ENCODE measurements around the gene BLNK. TPM values are rescaled to one million over a fixed set of nuclear protein-coding genes. Genes with fewer than 3 reads are reported as not detected.
A peak's percentile ranks its signal among the peaks of the same experiment; 100 is the strongest.

BLNK gene
- total and polyA plus RNA-seq, 2 experiments from 2014 or later, result 0.11 TPM; not detected in 1

DNA sequence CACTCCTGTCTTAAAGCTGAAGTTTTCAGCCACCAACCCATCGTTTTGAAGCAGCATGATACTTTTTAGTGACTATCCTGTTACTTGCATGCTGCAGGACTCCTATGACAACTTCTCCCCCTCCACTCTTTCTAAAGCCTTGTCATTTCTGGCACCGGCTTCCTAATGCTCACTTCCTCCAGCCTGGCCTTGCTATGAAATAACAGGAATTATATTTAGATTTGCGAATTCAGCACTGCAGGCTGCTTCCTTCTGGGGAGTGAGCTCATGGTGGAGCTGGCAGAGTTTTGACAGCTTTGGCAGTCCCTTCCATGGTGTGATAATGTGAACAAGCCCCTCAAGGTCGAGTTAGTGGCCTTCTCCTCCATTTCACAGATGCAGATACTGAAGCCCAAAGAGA is 13.4 kb downstream of the BLNK start (continued):
- TF ChIP-seq ZNF462 (CRISPR knock-in tag; IDR thresholded peaks at IDR 0.05), result no peak

DNA sequence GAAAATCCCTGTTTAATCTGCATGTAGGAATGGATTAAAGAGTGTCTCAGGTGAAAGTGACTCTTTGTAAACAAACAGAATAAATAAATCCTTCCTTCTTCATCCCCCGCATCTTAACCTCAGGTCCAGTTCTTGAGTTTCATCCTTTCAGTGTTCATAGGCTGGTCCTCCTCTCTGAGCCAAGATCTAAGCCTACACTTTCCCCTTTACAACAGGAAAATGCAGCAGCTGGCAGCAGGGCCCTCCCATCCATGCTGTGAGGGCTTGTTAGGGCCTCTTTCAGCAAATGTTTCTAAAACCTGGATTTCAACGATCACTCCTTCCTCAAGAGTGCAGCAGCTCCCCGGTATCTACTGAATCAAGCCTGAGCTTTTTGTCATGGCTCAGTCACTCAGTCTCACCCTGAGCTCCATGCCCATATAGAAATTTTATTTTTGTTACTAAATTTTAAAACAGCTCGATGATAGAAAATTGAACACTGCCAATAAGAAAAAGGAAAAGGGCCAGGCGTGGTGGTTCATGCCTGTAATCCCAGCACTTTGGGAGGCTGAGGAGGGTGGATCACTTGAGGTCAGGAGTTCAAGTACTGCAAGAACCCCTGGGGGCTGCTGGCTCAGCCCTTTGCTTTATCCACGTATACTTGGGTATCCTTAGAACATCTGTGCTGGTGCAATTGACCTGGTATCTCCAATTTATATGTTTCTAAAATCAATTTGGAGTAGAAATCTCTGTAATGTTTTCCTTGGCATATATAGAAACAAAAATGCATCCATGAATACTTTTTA is 15.6 kb downstream of the BLNK start:
- TF ChIP-seq ZNF114 (CRISPR knock-in tag; IDR thresholded peaks at IDR 0.05), result no peak
- TF ChIP-seq EZH2phosphoT487 (IDR thresholded peaks at IDR 0.05; ENCODE audit: unreplicated experiment), result no peak
- TF ChIP-seq ZNF331 (CRISPR knock-in tag; IDR thresholded peaks at IDR 0.05; ENCODE audit: low read depth), result no peak
- peaks cover 5% of the 10 kb centered on the region; the same call in 1 of the 2 replicates for H3K4me1 ChIP-seq (ENCODE audit: insufficient read depth)
- no peak overlapping the region for H3K4me2 ChIP-seq
- no peaks in the 10 kb centered on the region; the same call in 1 of the 2 replicates for H3K9me2 ChIP-seq (ENCODE audit: insufficient read depth)
- no peaks in the 10 kb centered on the region for H3K27me3 ChIP-seq (ENCODE audit: insufficient read depth)
- H4K20me1 ChIP-seq (replicated peaks; ENCODE audit: insufficient read depth), result no peaks in the 10 kb centered on the region
- Mint-ChIP-seq H3K27ac (no peak overlapping the region), H3K4me3 (no peak overlapping the region), H3K36me3 (ENCODE audit: low read depth) (no peaks in the 10 kb centered on the region), H3K9me3 (no peaks in the 10 kb centered on the region), H3K27me3 (ENCODE audit: insufficient read depth, low read depth, poor library complexity) (peaks cover 7% of the 10 kb centered on the region), H3K4me1 (peaks cover 12% of the 10 kb centered on the region)
- H3K4me3 ChIP-seq, result no peak overlapping the region
- DNase-seq (ENCODE audit: low spot score), result no peak
- H3K79me2 ChIP-seq (replicated peaks; ENCODE audit: insufficient read depth), result no peaks in the 10 kb centered on the region
- 0 out of 2 replicates have a peak overlapping the region, but pooled peaks have one; percentile 5 for H2AFZ ChIP-seq
- no peaks in the 10 kb centered on the region for H3K36me3 ChIP-seq (ENCODE audit: insufficient read depth)
- peak; percentile 71 for ATAC-seq
- no peaks in the 10 kb centered on the region for H3F3A ChIP-seq (replicated peaks; ENCODE audit: low read depth)
- H3K27ac ChIP-seq (ENCODE audit: low read depth), result no peak overlapping the region
